ENCODE results near the gene C11orf65.

Gene C11orf65

DNA sequence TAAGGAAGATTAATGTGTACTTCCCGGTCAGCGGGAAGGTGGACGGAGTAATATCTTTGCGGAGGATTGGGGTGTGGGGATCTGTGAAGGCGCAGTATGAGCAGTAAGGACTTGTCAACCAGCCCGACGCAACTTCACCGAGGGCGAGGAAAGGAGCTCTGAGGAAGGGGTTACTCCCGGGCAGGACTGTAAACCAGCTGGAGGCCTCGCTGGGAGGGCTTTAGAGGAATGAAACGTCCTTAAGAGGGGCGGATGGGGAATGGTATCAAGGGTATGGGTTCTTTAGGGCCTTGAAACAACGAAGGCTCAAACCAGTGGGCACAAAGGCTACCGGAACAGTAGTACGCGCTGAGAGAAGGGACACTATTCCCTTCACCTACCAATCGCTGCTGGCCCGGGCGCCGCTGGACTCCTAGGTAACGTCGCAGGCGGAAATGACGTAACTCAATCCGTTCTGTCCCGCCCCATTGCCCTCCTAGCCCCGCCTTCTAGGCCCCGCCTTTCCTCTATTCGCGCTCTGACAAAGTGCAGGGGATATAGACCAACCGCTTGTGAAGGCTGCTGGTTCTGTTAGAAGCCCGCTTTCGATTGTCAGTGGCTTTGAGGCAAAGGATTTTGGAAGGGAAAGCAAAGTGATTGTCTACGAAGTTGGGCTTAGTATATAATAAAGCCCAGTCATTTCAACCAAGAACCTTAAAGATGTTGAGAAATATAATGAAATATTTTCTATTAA, at the start of gene C11orf65:
Gene C11orf65, minus strand, starts transcription at position 439 of the 733 bp plus-strand sequence. CDS start 5,970 bp downstream, outside the sequence.
- peak; percentile 97 for DNase-seq (ENCODE audit: low spot score)

- DNase-seq (ENCODE audit: low spot score) = no peak
Observed at GRCh38 chr11:108516125-108516524, 48.8 kb upstream of the C11orf65 start.

DNA sequence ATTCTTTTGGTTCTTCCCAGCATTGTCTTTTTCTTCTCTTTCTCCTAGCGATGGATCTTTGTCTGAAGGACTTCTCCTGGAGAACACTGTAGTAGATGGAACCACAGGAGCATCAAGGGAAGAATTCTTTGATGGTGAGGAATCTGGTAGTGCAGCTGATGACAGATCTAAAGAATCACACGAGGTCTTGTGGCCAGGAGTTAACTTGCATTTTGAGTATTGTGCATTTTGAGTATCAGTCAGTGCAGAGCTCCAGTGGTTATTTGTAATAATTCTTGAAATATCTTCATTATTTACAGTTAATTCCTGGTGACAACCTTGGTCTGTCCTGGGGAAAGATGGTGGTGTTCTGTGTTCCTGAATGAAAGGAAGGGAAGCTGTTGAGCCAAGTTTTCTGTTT, 45.4 kb upstream of the C11orf65 start:
- DNase-seq (ENCODE audit: low spot score) = no peak

GRCh38 chr11:108511851-108512474, 44.6 kb upstream of the C11orf65 start:
- DNase-seq (ENCODE audit: low spot score) = no peak

DNA sequence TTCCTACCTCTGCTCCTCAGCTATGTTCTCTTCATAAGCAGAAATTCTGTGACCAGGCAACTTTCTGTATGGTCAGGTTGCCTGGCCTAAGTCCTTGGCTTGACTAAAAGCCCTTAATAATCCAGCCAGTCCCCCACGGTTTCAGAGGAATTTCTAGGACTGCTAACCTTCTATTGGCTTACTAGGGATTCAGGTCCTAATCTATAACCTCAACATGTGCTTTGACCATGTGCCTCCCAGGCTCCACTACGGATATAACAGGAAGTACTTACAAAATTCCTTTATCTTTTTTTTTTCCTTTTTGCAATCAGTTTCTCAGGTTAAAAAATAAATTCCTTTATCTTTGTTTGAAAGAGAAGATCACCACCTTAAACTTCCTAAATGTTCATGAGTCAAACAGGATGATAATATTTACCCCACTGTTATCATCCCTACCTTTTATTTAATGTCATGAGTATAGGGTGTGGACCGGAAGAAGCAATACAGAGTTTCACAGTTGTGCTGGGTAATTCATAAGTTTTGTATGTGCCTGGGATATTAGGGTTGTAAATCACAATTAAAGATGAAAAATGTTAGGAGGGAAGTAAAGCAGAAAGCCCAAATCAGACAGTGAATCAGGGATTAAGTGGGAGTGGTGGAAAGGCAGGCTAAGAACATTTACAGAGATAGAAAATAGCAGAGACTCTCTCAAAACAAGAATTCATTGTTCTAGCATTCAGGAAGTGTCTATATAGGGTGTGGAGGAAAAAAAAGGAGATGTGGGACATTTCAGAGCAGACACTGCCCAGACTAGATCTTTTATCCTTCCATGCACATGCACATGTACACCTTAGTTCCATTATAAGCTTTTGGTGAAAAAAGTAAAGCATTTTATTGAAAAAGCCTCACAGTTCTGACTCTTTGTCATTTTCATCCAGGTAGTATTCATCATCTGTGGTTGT, 41.6 kb upstream of the C11orf65 start:
- DNase-seq (ENCODE audit: low spot score) = no peak

DNA sequence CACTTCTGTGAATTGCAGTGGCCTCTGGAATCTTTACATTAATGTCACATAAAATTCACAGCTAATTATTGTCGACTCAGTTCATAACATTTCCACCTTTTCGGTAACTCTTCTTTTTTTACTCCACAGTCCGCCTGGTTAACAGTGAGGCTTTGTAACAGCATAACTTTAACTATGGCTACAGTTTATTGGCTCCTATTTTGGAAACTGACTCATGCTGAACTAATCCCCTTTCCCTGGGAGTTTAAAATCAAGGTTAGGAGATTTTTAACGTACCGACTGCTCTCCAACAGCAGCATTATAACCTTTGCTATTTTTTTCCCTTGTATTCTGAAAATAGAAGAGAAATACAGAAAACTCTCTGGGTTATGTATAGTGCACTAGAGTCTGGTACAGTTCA, 34.1 kb upstream of the C11orf65 start:
- DNase-seq (ENCODE audit: low spot score) = no peak

- no peak for DNase-seq (ENCODE audit: low spot score)
Observed at GRCh38 chr11:108500721-108501120, 33.4 kb upstream of the C11orf65 start.

DNA sequence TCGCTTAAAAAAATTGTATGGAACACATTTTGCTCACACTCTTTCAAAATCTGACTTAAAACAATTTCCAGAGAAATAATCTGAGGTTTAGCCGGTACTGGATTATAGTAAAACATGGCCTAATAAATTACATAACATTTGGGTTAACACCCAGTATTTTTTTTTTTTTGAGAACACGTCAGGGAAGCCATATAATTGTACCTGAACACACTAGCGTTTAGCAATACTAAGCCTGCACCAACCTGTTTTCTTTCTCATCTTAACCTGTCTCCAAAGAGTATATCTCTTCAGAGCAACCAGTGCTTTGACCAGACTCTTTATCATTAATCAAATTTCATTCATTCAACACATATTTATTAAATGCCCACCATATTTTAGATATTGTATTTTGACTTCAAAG, 32.8 kb upstream of the C11orf65 start:
- no peak for DNase-seq (ENCODE audit: low spot score)

GRCh38 chr11:108498816-108499408, 31.6 kb upstream of the C11orf65 start:
- DNase-seq (ENCODE audit: low spot score) = no peak

DNA sequence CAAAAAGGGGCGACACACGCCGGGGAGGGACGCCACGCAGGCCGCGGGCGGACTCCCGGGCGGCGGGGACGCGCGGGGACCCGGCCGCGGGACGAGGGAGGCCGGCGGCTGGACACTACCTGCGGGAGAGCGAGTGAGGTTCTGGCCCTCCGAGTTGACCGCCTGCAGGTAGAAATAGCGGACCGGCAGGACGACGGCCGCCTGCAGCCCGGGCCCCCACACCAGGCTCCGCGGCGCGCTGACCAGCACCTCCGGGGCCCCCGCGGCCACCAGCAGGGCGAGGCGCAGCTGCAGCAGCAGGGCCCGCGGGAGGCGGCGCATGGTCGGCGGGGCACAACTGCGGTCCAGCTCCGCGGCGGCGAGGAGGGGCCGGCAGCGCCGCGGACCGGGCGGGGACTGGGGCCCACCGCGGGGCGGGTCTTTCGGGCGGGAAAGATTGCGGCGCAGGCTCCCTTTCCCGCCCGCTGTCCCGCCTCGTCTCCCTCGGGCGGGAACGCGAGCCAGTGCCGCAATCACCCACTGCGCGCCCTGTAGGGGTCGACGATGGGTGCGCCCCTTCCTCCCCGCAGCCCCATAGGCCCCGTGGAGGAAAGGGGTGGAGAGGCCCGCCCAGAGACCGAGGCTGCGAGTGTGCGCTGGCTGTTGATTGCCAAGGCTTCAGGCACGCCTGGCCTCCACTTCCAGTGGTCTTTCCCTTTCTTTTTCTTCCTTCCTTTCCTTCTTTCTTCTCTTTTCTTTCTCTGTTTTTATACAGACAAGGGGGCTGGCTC, 30.9 kb upstream of the C11orf65 start, which contains the start of gene POGLUT3:
Gene POGLUT3, minus strand, starts transcription at position 339 of the 770 bp plus-strand sequence. Its CDS starts 18 bp downstream, at position 321.
- DNase-seq (ENCODE audit: low spot score) = no peak

GRCh38 chr11:108497317-108498045, 30.2 kb upstream of the C11orf65 start:
- no peak for DNase-seq (ENCODE audit: low spot score)

- DNase-seq (ENCODE audit: low spot score) = no peak
Observed at GRCh38 chr11:108496643-108497256, 29.4 kb upstream of the C11orf65 start.

GRCh38 chr11:108495326-108495725, 28.0 kb upstream of the C11orf65 start:
- no peak for DNase-seq (ENCODE audit: low spot score)

DNA sequence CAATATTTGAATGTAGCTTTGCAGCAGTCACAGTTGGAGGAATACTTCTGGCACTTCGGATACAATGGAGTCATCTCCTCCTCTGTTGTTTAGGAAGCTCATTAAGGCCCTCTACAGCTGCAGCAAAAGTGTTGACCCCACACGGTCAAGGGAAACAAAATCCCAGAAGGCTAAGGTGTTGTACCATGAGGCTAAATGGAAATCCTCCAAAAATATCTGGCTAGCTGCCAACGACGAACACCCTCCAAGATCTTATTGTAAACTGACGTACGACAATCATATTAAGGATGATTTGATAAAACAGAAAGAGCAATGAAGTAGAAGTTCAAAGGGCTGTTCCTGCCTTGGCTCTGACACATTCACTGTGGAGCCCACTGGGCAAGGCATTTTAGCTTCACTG, 26.9 kb upstream of the C11orf65 start:
- no peak for DNase-seq (ENCODE audit: low spot score)

DNA sequence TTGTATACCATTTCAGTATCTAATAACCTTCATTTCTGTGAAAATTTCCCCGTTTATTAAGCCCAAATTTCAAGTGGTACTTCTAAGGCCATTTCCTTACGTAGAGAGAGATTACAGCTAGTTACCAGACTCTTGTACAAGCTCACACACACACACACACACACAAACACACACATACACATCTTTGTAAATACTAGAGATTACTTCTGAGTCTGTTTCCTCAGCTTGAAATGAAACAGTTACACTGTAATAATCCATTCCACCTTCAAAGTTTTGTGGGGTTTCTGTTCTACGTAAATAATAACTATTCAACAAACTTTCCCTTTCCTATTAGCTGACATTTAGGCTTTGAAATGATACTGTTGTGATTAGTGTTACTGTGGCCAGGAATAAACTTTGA, 24.6 kb upstream of the C11orf65 start:
- DNase-seq (ENCODE audit: low spot score) = no peak

GRCh38 chr11:108486828-108487227, 19.5 kb upstream of the C11orf65 start:
- DNase-seq (ENCODE audit: low spot score) = no peak

- DNase-seq (ENCODE audit: low spot score) = no peak
Observed at GRCh38 chr11:108486331-108486730, 19.0 kb upstream of the C11orf65 start.

DNA sequence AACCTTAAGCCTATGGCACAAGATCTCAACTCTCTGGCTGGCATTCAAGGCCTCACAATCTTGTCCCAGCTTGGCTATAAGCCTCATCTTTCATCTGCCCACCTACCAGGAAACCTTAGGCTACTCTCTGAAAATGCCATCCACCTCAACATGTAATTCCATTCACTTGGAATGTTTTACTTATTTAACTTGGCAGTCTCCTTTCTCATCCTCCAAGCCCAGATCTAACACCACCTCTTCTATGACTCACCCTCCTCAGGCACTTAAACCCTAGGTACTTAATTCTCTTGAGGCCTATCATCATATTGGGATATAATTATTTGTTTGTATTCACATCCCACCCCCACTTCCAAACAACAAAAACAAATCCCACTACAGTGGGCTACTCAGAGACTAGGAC, 15.8 kb upstream of the C11orf65 start:
- DNase-seq (ENCODE audit: low spot score) = no peak

- no peak for DNase-seq (ENCODE audit: low spot score)
Observed at GRCh38 chr11:108474664-108475463, 7.5 kb upstream of the C11orf65 start.

Measured in NAMALWA (cell line).